HG03103 (cell line): ENCODE results near the gene SCYL3.
"Not testable (repeated sequence)": the region's sequence is repeated elsewhere in the genome, so short reads cannot be mapped to it uniquely, and the experiment has no call there.

Experiments used
- ATAC-seq: cut with Tn5 transposase; IDR thresholded peaks from one replicate; pipeline ENCODE4 v1.9.1; 2021; ENCODE audit warnings: low read depth; ENCODE audit not compliant: unreplicated experiment

Gene SCYL3

DNA sequence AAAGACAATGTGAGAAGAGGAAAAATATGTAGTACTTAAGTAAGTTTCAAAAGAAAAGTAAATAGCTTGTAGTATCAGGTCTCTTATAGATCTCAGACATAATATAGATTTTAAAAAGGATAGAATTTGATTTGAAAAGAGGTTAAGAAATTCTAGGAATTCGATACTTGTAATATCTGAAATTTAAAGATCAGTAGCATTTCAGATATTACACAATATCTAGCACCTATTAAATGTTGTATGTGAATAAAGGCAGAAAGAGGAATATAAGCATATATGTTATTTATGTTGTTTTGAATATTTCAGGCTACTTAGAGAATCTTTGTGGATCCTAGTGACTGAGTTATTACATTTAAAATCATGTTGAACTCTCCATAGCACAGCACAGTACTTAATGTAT, 64.0 kb downstream of the SCYL3 start:
- ATAC-seq: no peak

DNA sequence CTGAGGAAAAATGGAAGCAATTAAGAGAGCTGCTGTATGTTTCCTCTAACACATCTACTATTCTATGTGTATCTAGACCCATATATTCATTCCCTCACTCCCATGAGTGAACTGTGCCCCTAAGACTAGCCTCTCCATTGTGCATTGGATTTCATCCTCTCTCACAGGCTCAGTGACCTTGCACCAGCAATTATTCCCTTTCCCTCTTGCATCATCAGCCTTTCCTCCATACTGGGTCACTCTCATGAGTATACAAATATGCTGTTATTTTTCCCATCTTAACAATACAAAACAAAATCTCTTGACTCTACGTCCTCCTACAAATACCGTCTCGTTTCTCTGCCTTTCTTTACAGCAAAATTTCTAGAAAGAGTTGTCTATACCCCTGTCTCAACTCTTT, 69.5 kb downstream of the SCYL3 start:
- no peak for ATAC-seq

DNA sequence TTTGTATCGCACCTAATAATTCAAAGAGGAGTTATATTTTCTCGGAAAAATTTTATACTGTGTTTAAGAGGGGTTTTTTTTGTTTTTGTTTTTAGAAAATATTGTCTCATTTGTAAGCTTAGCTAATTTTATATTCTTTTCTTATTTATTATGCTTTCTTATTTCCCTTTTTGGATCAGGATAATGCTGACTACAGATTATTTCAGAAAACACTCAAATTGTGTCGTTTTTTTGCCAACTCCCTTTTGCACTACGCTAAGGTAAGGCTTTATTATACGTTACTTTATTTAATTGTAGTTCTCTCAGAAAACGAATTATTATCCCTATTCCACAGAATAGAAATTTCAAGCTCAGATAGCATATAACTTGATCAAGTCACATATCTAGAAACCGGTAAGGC, 72.2 kb downstream of the SCYL3 start:
- no peak for ATAC-seq

DNA sequence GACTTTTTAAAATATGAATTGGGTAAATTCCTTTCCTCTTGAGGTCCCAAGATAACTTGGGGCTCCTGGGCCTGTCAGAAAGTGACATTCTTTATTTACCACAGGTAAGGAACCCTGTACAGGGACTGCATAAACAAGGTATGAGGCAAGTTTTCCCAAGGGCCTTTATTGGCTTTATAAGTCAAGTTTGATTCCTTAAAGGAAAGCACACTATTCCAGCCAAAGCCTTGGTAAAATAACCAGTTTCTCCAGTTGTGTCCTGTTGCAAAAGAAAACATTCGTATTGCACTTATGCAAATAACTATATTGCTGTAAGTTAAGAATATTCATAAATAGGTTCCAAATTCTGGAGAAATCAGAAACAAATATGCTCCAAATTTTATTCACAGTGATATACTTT, 77.1 kb downstream of the SCYL3 start:
- no peak for ATAC-seq

GRCh38 chr1:169814265-169814664, 79.4 kb downstream of the SCYL3 start:
- ATAC-seq: no peak

- ATAC-seq: no peak
These were observed 81.6 kb downstream of the SCYL3 start for GRCh38 chr1:169812131-169812530.

DNA sequence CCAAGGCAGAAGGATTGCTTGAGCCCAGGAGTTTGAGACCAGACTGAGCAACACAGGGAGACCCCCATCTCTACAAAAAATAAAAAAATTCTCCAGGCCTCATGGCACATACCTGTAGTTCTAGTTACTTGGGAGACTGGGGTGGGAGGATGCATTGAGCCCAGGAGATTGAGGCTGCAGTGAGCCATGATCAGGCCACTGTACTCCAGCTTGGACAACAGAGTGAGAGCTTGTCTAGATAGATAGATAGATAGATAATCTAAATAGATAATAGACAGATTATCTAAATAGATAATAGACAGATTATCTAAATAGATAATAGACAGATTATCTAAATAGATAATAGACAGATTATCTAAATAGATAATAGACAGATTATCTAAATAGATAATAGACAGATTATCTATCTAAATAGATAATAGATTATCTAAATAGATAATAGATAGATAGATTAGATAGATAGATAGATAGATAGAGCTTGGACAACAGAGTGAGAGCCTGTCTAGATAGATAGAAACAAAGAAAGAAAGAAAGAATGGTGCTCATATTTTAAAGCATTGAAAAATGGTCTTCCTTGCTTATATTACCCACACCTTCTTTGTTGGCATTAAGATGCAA, 82.2 kb downstream of the SCYL3 start:
- not testable (repeated sequence) for ATAC-seq

- peak; percentile 58 for ATAC-seq
These were observed 84.2 kb downstream of the SCYL3 start for GRCh38 chr1:169809370-169810095.

DNA sequence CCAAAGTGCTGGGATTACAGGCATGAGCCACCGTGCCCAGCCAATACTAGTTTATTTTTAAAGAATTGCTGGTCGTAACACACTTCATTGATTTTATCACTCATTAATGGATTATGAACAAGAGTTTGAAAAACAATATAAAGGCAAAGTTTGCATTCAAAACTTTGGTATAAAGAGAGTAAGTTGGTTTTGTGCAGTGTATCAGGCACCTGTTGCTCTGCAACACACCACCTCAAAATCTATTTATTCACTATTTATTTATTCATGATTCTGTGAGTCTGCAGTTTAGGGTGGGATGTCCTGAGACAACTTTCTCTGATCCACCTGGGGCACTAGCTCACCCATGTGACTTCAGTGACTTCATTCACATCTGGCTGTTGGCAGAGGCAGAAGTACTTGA, 88.8 kb downstream of the SCYL3 start:
- no peak for ATAC-seq

DNA sequence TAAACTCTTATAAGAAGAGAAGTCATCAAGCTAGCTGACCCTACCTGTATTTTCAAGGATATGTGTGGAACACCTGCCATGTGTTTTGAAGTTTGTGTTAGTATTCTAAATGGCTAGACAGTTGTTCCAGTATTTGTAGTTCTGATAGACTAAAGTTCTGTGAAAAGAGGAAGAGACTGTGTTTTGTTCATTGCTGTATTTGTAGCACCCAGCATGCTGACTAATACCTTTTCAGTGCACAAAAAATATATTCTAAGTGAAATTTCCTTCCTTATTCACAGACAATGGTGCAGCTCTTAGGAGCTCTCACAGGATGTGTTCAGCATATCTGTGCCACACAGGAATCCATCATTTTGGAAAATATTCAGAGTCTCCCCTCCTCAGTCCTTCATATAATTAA, 90.8 kb downstream of the SCYL3 start:
- ATAC-seq: no peak
